Measurements from ENCODE around the gene GAB2. TPM values are rescaled to one million over a fixed set of nuclear protein-coding genes. Genes with fewer than 3 reads are reported as not detected.

The GAB2 gene
- total RNA-seq, 4 donors from 2014 or later: 8.1 to 18.1 (median 13.4) TPM

GRCh38 chr11:78230161-78230877 is 187.3 kb downstream of the GAB2 start:
- Histone ChIP-seq H3K9me3 (no peaks in the 10 kb centered on the region), H3K36me3 (no peaks in the 10 kb centered on the region), H3K27me3 (no peaks in the 10 kb centered on the region), H3K27ac (no peak overlapping the region), H3K4me1 (peaks cover 0 to 10% of the 10 kb centered on the region in 2 donors), H3K4me3 (replicated peaks in 1 of 3) (no peak overlapping the region)
- DNase-seq: no peak
- TF ChIP-seq CTCF (IDR thresholded peaks at IDR 0.05) (no peak), POLR2A (IDR thresholded peaks at IDR 0.05) (no peak)
- 90 to 94% methylated on average over 7 of the region's 7 CpGs for WGBS, 2 donors
- intact Hi-C loops (cut with DNase I): no loop called here

GRCh38 chr11:78229106-78229505 is 188.5 kb downstream of the GAB2 start:
- no peak for DNase-seq
- no peaks in the 10 kb centered on the region for H3K9me3 ChIP-seq
- no peak overlapping the region for H3K4me3 ChIP-seq (replicated peaks in 1 of 3)
- intact Hi-C loops (cut with DNase I): loop anchor here (10.0 kb wide), 1 partner anchor 186 kb away; the partner anchor contains the start of gene GAB2
- 95 to 98% methylated on average over 2 of the region's 2 CpGs for WGBS, 2 donors
- no peaks in the 10 kb centered on the region for H3K27me3 ChIP-seq
- peaks cover 2 to 4% of the 10 kb centered on the region in 2 donors for H3K36me3 ChIP-seq
- H3K4me1 ChIP-seq: peaks cover 0 to 10% of the 10 kb centered on the region in 2 donors
- TF ChIP-seq CTCF (IDR thresholded peaks at IDR 0.05) (no peak), POLR2A (IDR thresholded peaks at IDR 0.05) (no peak)
- H3K27ac ChIP-seq: no peak overlapping the region

GRCh38 chr11:78228467-78228866 is 189.2 kb downstream of the GAB2 start:
- intact Hi-C loops (cut with DNase I): loop anchor here (10.0 kb wide), 1 partner anchor 186 kb away; the partner anchor contains the start of gene GAB2
- Histone ChIP-seq H3K4me1 (peaks cover 0 to 10% of the 10 kb centered on the region in 2 donors), H3K27ac (no peak overlapping the region)

GRCh38 chr11:78227921-78228320 is 189.7 kb downstream of the GAB2 start:
- Histone ChIP-seq H3K9me3 (no peaks in the 10 kb centered on the region), H3K4me3 (replicated peaks in 1 of 3) (no peak overlapping the region), H3K27me3 (no peaks in the 10 kb centered on the region), H3K4me1 (peaks cover 0 to 10% of the 10 kb centered on the region in 2 donors), H3K36me3 (peaks cover 11 to 13% of the 10 kb centered on the region in 2 donors), H3K27ac (no peak overlapping the region)
- DNase-seq: peak; percentile 12 to 20
- intact Hi-C loops (cut with DNase I): loop anchor here (10.0 kb wide), 1 partner anchor 187 kb away; the partner anchor contains the start of gene GAB2
- TF ChIP-seq POLR2A (IDR thresholded peaks at IDR 0.05) (no peak), CTCF (IDR thresholded peaks at IDR 0.05) (no peak)
- WGBS, 2 donors: 38 to 54% methylated on average over 4 of the region's 4 CpGs

More at GRCh38 chr11:78228467-78228866, 189.2 kb downstream of the GAB2 start:
- H3K4me3 ChIP-seq (replicated peaks in 1 of 3): no peak overlapping the region
- H3K27me3 ChIP-seq: no peaks in the 10 kb centered on the region
- 94 to 96% methylated on average over 3 of the region's 3 CpGs for WGBS, 2 donors
- peak in 1 of 2 donors; percentile 14 for DNase-seq
- no peaks in the 10 kb centered on the region for H3K9me3 ChIP-seq
- peak; percentile 20 to 65 (median 50) for TF ChIP-seq CTCF (IDR thresholded peaks at IDR 0.05)
- no peak for TF ChIP-seq POLR2A (IDR thresholded peaks at IDR 0.05)
- H3K36me3 ChIP-seq: peaks cover 6 to 7% of the 10 kb centered on the region in 2 donors

Data from thyroid gland (tissue), 4 donors.